ENCODE measurements around the gene GPR84.

DNA sequence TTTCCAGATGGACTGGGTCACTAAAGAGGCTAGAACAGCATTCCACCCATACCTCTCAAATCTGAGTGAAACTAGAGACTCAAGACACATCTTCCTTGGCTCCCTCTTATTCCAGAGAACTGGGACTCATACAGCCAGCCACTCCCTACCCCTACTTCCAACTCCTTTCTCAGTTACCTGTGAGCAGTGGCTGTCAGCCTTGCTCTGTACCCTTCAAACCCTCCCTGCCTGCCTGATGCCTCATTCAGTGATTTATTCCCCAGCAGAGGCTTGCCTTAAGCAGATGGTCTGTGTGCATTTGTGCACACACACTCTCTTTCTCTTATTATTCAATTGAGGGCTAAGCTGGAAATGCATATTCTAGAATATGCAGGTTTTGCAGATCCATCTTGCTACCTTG, 14.6 kb downstream of the GPR84 start:
- TF ChIP-seq, protein P1, sequence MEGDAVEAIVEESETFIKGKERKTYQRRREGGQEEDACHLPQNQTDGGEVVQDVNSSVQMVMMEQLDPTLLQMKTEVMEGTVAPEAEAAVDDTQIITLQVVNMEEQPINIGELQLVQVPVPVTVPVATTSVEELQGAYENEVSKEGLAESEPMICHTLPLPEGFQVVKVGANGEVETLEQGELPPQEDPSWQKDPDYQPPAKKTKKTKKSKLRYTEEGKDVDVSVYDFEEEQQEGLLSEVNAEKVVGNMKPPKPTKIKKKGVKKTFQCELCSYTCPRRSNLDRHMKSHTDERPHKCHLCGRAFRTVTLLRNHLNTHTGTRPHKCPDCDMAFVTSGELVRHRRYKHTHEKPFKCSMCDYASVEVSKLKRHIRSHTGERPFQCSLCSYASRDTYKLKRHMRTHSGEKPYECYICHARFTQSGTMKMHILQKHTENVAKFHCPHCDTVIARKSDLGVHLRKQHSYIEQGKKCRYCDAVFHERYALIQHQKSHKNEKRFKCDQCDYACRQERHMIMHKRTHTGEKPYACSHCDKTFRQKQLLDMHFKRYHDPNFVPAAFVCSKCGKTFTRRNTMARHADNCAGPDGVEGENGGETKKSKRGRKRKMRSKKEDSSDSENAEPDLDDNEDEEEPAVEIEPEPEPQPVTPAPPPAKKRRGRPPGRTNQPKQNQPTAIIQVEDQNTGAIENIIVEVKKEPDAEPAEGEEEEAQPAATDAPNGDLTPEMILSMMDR (optimal IDR thresholded peaks at IDR 0.05 in 1 of 3, IDR thresholded peaks at IDR 0.05 in 1 of 3, conservative IDR thresholded peaks at IDR 0.05 in 1 of 3; ENCODE audit: extremely low read depth in 1 of 3, insufficient read depth in 2 of 3, low read length in 3 of 3) = no peak
- no peak for TF ChIP-seq EZH2 (IDR thresholded peaks at IDR 0.05; ENCODE audit: low read length)

Measured in keratinocyte (primary cell).